OCI-M1 (cell line): Measurements from ENCODE around the gene GPR119.
"Not testable (repeated sequence)": the region's sequence is repeated elsewhere in the genome, so short reads cannot be mapped to it uniquely, and the experiment has no call there.

ENCODE experiments used
- DNase-seq: peaks from one replicate; lab custom pipeline; 2025; lab: John Stamatoyannopoulos, UW

GPR119 gene

DNA sequence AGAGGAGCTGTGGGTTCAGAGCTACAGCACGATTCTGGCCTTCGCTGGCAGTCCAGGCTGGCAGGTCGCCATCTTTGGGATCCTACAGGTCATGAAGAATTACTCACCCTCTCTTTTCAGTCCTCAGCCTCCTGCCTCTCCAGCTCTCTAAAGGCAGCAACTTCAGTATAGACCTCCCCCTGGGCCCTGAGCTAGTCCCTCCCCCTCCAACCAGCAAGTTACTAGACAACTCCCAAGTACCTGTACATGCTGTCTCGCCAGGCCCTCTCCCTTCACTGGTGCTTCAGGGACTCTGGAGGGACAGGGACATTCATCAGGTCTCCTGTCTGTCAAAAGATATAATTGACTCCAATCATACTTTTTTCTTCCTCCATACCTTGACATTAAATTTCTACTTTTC is at the start of gene GPR119:
Gene GPR119, minus strand, starts transcription at position 155 of the 400 bp plus-strand sequence. CDS start 227 bp downstream, outside the sequence.
- DNase-seq = no peak

DNA sequence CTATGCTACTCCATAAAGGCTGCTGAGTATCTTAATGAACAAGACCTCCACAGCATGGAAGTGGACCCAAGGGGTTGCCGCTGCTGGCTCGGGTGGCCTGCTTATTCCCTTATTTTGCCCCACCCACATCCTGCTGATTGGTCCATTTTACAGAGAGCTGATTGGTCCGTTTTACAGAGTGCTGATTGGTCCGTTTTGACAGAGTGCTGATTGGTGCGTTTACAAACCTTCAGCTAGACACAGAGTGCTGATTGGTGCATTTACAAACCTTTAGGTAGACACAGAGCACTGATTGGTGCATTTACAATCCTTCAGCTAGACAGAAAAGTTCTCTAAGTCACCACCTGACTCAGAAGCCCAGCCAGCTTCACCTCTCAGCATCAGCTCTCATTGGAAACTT is 43.8 kb upstream of the GPR119 start:
- DNase-seq = not testable (repeated sequence)

DNA sequence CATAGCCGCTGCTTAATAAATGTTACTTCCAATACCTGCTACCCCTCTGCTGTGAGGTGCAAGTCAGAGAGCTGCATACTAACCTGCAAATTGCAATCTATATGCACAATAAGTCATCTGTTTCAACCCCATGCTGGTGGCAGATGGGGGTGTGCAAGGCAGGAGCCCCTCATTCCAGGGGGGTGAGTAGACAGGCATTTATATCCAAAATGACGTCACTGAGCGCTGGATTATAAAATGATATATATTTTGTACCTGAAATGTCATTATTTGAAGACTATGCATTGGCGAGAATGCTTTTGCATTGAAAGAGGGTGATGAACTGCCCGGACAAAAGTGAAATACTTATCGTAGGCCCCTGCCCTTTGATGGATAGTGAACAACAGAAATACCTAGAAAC is 41.1 kb upstream of the GPR119 start:
- DNase-seq = no peak

DNA sequence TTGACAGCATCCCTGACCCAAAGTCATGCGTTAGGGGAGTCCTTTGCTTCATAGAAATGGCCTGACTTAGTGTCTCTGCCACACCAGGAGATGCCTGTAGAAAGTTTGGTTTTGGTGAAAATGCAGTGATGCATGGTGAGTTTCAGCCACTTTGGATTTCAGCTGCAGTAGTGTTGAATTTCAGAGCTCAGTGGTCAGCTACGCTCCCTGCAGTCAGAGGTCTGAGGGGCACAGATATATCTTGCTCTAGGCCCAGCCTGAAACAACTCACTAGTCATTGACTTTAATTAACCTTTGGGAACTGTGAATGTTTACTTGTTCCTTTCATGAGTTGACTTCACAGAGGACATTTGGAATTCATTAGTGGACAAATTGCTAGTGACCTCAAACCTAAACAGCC is 33.8 kb upstream of the GPR119 start:
- no peak for DNase-seq

DNA sequence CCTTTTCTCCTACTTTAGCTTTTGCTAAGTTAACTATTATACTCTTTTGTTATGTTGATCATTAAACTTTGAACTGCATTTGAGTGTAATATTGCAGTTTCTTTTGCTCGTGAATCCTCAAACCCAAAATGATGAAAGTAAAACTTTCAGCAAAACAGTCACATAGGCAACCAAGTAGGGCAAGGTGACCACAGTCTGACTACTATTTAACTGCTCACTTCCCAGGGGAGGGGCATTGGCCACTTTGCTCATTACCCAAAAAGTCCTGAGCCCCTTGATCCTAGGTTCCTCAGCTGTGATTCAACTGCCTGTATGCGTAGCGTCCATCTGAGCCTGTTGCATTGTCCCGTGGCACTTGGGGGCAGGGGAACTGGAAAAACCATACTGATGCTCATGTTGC is 33.3 kb upstream of the GPR119 start:
- no peak for DNase-seq

DNA sequence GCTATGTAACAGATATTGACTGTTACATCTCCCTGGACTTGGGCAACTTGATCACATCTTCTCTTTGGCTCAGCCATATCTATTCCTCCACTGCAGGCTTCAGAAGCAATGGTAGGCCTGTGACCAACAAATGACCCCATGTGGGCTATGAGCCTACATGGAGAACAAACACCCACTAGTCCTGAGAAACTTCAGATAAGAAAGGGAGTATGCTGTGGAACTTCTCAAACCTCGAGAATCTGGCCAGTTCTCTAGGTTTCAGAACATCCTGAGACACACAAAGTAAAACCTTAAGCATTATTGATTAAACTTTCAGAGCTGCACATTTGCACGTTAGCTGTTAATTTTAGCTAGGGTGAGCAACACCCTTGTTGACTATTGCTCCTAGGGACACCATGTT is 32.6 kb upstream of the GPR119 start:
- peak; percentile 22 for DNase-seq

DNA sequence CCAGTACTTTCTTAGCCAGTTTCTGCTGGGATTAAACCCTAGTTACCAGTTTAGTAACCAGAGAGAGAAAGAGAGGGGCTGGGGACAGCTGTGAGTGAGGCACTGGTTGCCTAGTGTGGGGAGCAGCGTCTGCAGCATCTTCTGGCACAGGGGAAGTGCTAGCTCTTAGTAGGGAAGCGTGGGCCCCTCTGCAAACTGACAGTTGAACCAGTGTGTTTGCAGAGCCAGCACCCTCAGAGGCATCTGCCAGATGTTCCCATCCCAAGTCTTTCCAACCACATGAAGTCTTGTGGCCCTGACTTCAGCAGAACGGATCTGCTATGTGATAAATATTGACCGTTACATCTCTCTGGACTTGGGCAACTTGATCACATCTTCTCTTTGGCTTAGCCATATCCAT is 31.3 kb upstream of the GPR119 start:
- no peak for DNase-seq

DNA sequence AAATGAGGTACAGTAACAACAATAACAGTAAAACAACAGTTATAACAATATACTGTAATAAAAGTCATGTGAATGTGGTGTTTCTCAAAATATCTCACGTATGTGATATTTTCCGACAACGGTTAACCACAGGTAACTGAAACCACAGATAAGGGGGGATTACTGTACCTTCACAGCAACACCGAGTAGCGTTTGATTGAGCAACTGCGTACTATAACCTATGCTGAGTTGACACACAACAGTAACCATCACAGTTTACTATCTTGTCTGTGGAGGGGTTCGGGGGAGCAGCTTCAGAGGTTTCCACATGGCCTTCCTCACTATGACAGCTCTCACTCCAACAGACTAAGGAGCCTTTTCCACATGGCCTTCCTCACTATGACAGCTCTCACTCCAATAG is 29.7 kb upstream of the GPR119 start:
- DNase-seq = no peak

DNA sequence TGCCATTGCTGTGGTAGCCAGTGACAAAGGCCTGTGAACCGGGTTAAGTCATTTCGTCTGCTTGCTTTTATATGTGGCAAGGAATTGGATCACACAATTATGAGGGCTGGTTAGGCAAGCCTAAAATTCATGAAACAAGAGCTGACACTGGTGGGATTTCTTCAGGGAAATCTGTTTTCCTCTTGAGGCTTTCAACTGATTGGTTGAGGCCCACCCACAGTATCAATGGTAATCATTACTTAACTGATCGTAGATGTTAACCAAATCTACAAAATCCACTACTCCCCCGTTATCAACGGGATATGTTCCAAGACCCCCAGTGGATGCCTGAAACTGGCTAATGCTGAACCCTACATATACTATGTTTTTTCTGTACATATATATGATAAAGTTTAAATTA is 29.3 kb upstream of the GPR119 start:
- DNase-seq = no peak

DNA sequence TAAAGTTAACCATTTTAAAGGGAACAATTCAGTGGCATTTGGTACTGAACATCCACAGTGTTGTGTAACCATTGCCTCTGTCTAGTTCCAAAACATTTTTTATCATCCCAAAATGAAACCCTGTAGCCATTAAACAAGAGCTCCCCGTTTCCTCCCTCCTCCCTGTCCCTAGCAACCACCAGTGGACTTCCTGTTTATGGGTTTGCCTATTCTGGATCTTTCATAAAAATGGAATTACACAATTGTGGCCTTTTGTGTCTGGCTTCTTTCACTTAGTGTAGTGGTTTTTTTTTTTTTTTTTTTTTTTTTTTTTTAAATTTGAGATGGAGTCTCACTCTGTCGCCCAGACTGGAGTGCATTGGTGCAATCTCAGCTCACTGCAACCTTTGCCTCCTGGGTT is 27.9 kb upstream of the GPR119 start:
- DNase-seq = peak; percentile 4

DNA sequence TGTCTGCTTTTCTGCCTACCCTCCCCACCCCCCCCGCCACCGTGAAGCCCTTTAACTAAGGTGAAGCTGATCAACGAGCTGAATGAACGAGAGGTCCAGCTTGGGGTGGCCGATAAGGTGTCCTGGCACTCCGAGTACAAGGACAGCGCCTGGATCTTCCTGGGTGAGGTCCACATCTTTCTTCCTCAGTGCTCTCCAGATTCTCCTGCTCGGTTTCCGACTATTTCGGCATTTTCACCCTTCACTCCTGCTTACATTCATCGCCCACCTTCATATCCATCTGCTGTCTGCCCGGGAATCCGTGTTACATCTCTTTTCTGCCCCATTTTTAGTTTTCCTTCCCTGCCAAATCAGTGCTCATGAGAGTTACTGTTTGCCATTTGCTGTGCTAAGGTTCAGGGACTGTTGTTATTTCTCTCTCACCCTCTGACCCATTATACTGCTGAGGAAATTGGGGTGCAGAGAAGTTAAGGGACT is 16.8 kb upstream of the GPR119 start:
- DNase-seq = no peak

DNA sequence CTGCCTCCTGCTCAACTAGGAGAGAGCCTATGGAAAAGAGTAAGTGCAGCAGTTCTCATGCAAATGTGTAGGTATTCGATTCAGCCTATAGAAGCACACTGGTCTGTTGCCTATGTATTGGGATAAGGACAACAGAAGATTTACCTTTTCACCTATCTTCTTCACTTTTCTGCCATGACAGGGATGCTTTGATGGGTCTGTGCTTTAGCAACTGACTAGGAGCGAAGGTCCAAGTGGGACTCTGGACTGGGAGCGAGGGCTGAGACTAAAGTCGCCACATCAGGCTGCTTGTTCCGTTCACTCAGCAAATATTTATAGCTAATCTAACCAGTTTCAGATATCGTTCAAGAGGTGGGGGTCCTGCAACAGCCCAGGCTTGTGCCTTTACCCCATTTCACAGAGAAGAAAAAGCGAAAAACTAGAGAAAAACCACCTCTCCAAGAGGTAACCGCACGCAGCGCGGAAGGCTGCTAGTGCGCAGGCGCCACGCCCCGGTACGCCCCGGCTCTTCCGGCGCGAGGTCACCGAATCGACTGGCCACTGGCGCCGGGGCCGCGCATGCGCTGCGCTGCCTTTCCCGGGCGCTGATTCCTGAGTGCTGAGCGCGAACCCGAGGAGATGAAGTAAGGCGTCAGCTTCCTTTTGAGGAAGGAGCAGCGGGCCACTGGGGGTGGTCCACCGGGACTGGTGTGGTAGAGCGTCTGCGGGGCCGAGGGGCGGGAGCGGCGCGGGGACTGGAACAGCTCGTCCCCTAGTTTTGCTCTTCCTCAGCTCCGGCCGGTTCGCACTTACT is 16.1 kb upstream of the GPR119 start, which contains the start of gene RBMX2:
Gene RBMX2, plus strand, starts transcription at position 573 of the 793 bp plus-strand sequence. Its CDS starts 46 bp downstream, at position 619.
- peak; percentile 90 for DNase-seq

DNA sequence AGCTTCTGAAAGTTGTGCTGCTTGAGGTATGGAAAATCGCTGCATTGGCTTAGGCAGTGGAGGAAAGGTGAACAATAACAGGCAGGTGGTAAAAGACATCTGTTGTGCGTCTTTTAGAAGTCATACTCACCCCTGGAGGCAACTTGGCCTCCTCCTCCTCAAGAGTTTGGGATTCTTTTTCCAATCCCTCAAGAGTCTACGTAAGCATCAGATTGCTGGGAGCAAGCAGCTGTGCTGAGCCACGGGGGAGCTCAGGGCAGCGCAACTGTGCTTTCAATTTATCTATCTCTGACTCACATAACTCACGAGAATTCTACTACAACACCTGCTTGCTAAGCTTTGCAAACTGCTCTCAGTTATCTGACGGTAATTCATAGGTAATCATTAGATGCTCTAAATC is 9.9 kb upstream of the GPR119 start:
- no peak for DNase-seq

DNA sequence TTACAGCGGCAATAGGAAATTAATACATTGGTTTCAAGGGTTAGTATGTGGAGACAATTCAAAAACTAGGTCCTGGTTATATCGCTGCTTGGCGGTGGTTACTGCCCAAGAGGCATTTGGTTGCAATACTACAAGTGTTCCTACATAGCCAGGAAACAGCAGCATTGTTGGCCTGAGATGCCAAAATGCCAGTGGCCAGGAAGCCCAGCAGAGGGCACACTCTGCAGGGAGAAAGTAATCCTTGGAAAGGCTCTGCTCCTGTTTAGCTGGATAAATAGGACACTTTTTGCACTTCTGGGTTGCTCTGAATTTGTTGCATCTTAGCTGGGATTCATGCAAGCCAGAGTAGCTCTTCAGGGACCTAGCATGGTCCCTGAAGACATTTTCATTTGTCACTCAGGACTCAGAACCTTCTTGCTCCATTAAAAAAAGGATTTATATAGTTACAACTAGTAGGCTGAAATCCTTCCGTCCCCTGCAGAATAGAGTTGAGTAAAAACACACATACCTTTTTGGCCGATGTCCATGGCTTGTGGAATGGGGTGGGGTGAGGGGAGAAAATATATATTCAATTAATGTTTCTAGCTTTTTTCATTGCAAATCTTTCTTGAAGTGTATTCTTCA is 8.1 kb upstream of the GPR119 start:
- DNase-seq = peak; percentile 70

DNA sequence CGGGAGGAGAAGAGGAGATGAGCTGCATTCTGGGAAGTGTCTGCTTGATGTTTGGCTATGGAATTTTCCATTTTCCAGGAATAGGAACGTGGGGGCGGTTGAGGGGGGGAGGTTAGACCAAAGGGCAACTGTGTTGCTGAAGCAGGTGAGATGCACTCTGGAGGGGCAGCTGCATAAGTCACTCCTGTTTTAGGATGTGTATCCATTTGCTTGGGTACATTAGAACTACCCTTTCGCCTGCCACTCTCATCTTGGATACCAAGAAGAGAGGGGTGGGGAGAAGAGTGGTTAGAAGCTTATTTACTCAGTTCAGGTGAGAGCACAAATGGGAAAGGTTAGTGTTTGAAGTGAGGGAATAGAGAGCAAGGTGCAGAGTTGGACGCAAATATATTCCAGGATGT is 934 bp upstream of the GPR119 start:
- no peak for DNase-seq

DNA sequence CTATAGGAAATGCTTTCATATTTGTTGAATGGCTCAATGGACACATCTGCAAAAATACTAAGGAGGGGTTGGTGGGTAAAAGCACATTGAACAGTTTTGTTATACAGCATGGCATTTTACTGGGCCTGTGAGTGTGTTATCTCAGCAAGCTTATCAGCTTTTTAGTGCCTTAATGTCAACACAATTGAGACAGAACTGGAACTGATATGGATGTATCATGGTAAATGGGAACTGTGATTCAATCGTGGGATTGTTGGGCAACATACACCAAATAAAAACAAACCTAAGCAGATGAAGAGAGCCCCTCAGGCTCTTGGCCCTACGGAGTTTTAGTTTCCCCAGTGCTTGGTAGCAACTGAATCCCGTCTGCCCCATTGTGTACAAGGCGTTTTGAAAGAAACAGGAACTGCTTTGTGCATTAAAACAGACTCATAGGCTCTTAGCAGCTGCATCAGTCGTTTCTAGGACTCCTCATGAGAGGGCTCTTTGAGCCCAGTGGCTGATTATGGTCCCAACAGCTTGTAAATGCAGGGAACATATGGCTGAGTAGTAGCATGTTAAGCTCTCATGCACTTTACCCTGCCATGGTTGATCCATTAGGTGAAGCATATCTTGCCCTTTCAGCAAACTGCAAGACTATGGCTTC is 7.3 kb downstream of the GPR119 start:
- DNase-seq = peak; percentile 28

DNA sequence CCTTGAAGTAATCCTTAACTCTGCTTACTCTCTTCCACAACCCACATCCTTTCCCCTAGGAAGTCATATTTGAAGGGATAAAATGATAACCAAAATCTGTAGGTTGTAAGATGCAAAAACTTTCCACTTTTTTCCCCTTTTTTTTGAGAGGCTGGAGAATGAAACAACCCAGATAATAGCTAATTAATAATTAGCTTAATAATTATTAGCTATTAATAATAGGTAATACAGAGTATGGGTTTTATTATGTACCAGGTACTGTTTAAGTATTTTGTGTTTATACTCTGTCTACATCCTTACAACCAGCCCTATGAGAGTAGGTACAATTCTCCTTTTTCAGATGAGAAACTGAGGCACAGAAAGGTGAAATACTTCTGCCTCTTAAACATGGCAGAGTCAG is 9.4 kb downstream of the GPR119 start:
- DNase-seq = no peak

DNA sequence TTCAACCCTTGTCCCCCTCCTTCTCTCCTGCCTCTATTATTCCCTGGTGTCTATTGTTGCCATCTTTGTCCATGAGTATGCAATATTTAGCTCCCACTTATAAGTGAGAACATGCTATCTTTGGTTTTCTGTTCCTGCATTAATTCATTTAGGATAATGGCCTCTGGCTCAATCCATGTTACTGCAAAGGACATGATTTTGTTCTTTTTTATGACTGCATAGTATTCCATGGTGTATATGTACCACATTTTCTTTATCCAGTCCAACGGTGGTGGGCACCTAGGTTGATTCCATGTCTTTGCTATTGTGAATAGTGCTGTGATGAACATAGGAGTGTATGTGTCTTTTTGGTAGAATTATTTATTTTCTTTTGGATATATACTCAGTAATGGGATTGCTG is 33.4 kb downstream of the GPR119 start:
- DNase-seq = not testable (repeated sequence)

DNA sequence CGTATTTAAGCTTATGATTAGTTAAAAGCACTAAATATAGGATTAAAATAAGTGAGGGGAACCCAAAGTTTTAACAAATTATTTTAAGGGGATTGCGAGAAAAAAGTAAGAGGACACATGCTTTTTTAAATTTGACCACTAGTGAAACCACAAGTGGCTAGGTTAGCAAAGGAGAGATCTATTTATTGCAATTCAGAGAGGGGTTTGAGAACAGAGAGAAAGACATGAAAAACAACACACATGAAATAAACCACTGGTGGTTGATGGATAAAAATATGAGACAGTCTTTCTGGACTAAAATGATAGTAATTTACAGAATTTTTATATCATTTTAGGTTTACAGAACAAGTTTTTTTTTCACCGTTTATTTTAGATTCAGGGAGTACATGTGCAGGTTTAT is 33.9 kb downstream of the GPR119 start:
- no peak for DNase-seq

DNA sequence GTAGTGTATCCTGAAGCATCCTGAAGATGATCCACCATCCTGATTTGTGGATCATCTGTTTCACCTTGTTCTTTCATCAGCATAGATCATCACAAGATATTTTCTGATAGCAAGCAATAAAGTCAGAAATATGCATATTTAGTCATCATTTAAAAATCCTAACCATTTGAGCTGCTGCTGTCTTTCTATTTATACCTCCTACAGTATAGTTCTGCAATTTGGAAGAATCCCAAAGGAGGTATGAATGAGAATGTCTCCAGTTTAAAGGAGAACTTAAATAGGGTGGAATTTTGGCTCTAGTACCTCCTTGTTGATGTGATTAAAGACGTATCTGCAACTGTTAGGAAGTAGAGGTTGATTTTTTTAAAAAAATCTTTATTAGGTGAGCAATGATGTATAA is 38.2 kb downstream of the GPR119 start:
- DNase-seq = no peak

DNA sequence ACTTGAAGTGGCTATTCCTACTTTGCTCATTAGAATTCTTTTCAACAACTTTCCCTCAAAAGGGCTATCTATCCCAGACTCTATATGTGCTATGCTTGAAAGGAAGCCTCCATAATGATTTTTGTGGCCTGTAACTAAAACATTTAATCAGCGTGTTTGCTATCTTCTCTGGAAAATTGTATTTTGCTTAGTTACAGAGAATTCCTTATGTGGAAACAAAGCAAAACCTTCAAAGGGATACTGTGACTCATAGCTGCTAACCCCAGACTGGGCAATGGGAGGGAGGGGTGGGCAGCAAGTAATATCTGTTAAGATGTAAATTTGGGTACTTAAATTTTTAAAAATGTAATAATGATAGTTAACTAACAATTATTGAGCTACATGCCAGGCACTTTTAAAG is 42.1 kb downstream of the GPR119 start:
- DNase-seq = no peak

DNA sequence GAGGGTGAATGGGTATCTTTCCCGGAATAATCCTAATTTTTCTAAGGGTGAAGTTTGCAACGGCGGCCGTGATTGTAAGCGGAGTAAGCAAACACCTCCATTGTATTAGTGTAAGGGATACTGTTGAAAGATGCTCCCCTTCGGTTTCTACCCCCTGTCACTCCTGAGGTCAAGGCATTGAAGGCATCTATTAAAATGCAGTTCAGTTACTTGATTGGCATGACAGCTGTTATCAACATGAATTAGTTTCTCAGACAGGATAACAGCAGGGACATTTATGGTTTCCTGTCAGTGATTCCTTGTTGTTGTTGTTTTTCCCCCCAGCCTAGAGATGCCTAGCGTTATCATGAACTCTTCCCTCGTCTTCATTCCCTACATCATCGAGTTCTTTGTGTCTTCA is 45.2 kb downstream of the GPR119 start:
- no peak for DNase-seq
